ENCODE data around the gene CSTPP1.

The CSTPP1 gene

GRCh38 chr11:46936138-46937110 is at the start of gene CSTPP1:
Gene CSTPP1 (plus strand): TSS chr11:46936761. CDS start chr11:46936806, 45 bp downstream.
- peak; percentile 79 to 92 (median 88) for DNase-seq

GRCh38 chr11:46888636-46889035 is 47.9 kb upstream of the CSTPP1 start:
- DNase-seq = no peak

GRCh38 chr11:46889251-46889650 is 47.3 kb upstream of the CSTPP1 start:
- DNase-seq = no peak

GRCh38 chr11:46889689-46890475 is 46.7 kb upstream of the CSTPP1 start:
- DNase-seq = peak; percentile 40 to 84 (median 61)

GRCh38 chr11:46890665-46891064 is 45.9 kb upstream of the CSTPP1 start:
- DNase-seq = no peak

- no peak for DNase-seq
Observed at GRCh38 chr11:46892109-46892508, 44.5 kb upstream of the CSTPP1 start.

- DNase-seq = no peak
Observed at GRCh38 chr11:46892838-46893237, 43.7 kb upstream of the CSTPP1 start.

- no peak for DNase-seq
Observed at GRCh38 chr11:46894506-46894905, 42.1 kb upstream of the CSTPP1 start.

GRCh38 chr11:46894961-46895360 is 41.6 kb upstream of the CSTPP1 start:
- DNase-seq = no peak

GRCh38 chr11:46895821-46896220 is 40.7 kb upstream of the CSTPP1 start:
- DNase-seq = no peak

- no peak for DNase-seq
Observed at GRCh38 chr11:46896719-46897406, 39.7 kb upstream of the CSTPP1 start.

GRCh38 chr11:46898396-46899095 is 38.0 kb upstream of the CSTPP1 start:
- no peak for DNase-seq

GRCh38 chr11:46899501-46900025 is 37.0 kb upstream of the CSTPP1 start:
- DNase-seq = no peak

- DNase-seq = no peak
Observed at GRCh38 chr11:46900091-46900746, 36.3 kb upstream of the CSTPP1 start.

GRCh38 chr11:46901156-46901555 is 35.4 kb upstream of the CSTPP1 start:
- no peak for DNase-seq

- no peak for DNase-seq
Observed at GRCh38 chr11:46902694-46903093, 33.9 kb upstream of the CSTPP1 start.

GRCh38 chr11:46903846-46904245 is 32.7 kb upstream of the CSTPP1 start:
- DNase-seq = no peak

- DNase-seq = no peak
Observed at GRCh38 chr11:46905806-46906205, 30.8 kb upstream of the CSTPP1 start.

- no peak for DNase-seq
Observed at GRCh38 chr11:46906609-46907041, 29.9 kb upstream of the CSTPP1 start.

- DNase-seq = no peak
Observed at GRCh38 chr11:46907606-46908005, 29.0 kb upstream of the CSTPP1 start.

GRCh38 chr11:46912526-46913150 is 23.9 kb upstream of the CSTPP1 start:
- no peak for DNase-seq
